Neutrophil (primary cell): ENCODE data around the gene NUP58.

Experiments used
- H3K27ac ChIP-seq: fragments of 200-600 bp; sonication (generic); 2 replicates; pipeline ENCODE4 v1.5.1; 2016; ENCODE audit warnings: mild to moderate bottlenecking, moderate library complexity
- H3K27me3 ChIP-seq: fragments of 200-600 bp; sonication (generic); 2 replicates; pipeline ENCODE4 v1.6.0; 2016; ENCODE audit warnings: mild to moderate bottlenecking
- H3K36me3 ChIP-seq: fragments of 200-600 bp; sonication (generic); 2 replicates; pipeline ENCODE4 v1.5.1; 2017
- H3K4me1 ChIP-seq, 2 experiments: fragments of 200-600 bp in 1 of 2; sonication (generic) in 1 of 2; 1 replicate in 1 of 2; 2 replicates in 1 of 2; pipeline versions ENCODE4 v1.5.1 to v1.6.1; 2013 to 2016; ENCODE audit warnings: low read depth in 1 of 2, low read length in 1 of 2, mild to moderate bottlenecking in 1 of 2, moderate library complexity in 1 of 2; ENCODE audit not compliant: control insufficient read depth in 1 of 2, insufficient read depth in 1 of 2
- H3K4me3 ChIP-seq, 2 experiments: fragments of 200-600 bp in 1 of 2; sonication (generic) in 1 of 2; 1 replicate in 1 of 2; 2 replicates in 1 of 2; pipeline ENCODE4 v1.5.1; 2013 to 2016; ENCODE audit warnings: low read depth in 1 of 2, low read length in 1 of 2, mild to moderate bottlenecking in 1 of 2, moderate library complexity in 1 of 2
- H3K9me3 ChIP-seq: fragments of 200-600 bp; sonication (generic); 2 replicates; pipeline ENCODE4 v1.5.1; 2016
- CTCF ChIP-seq: fragments of 200-600 bp; sonication (generic); IDR thresholded peaks from 2 replicates; pipeline ENCODE4 v1.5.1; 2016; ENCODE audit warnings: antibody characterized with exemption

NUP58 gene

DNA sequence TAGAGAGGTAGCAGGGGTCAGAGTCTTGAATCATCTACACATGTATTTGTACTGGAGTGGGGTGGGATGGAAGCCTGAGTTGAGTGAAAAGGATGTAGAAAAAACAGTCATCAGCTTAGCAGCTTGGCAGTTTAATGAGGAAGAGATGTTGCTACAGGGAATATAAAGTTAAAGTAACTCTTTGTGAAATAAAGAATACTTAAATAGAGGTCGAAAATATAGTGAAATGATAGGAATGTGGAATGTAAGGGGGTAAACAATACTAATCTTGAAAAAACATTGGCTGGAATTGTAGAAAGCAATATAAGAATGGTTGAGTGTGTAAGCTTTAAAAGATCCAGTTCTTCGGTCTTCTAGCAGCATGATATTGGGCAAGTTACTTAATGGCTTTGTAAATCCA lies 22.7 kb downstream of the NUP58 start:
- no peaks in the 10 kb centered on the region for H3K9me3 ChIP-seq
- TF ChIP-seq CTCF, result no peak
- no peaks in the 10 kb centered on the region for H3K4me1 ChIP-seq
- no peak overlapping the region for H3K4me3 ChIP-seq
- H3K27ac ChIP-seq, result peak overlapping the region; percentile 10
- peaks cover 97% of the 10 kb centered on the region for H3K36me3 ChIP-seq
- H3K27me3 ChIP-seq, result no peaks in the 10 kb centered on the region

- H3K4me3 ChIP-seq, result no peak overlapping the region
- peaks cover 100% of the 10 kb centered on the region for H3K36me3 ChIP-seq
- H3K4me1 ChIP-seq, result no peaks in the 10 kb centered on the region
- H3K27ac ChIP-seq, result no peak overlapping the region
- TF ChIP-seq CTCF, result no peak
- H3K9me3 ChIP-seq, result no peaks in the 10 kb centered on the region
- no peaks in the 10 kb centered on the region for H3K27me3 ChIP-seq
Measured at GRCh38 chr13:25329706-25330105, 28.3 kb downstream of the NUP58 start.

- Histone ChIP-seq H3K4me1 (no peaks in the 10 kb centered on the region), H3K36me3 (peaks cover 98% of the 10 kb centered on the region), H3K27ac (no peak overlapping the region), H3K9me3 (no peaks in the 10 kb centered on the region), H3K4me3 (no peak overlapping the region), H3K27me3 (no peaks in the 10 kb centered on the region)
- no peak for TF ChIP-seq CTCF
Measured at GRCh38 chr13:25330541-25330940, 29.1 kb downstream of the NUP58 start.

DNA sequence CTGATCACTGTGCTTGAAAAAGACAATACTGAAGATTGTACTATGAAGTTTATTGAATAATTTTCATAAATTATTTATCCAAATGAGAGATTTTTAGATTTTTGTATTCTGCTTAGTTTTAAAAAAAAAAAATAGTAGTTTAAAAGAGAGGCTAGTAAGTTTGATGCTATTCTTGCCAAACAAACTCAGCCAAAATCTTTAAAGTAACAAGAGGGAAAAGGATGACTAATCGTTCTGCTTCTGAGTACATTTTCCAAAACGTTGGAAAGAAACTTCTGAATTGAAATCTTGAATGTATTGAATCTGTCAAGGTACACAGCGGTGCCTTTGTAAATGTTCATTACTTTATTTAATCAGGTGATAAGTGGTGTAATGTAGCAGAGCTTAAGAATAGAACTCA lies 34.4 kb downstream of the NUP58 start:
- Histone ChIP-seq H3K27ac (no peak overlapping the region), H3K27me3 (no peaks in the 10 kb centered on the region), H3K4me3 (no peak overlapping the region), H3K4me1 (no peaks in the 10 kb centered on the region), H3K9me3 (no peaks in the 10 kb centered on the region), H3K36me3 (peaks cover 86% of the 10 kb centered on the region)
- TF ChIP-seq CTCF, result no peak

- H3K27me3 ChIP-seq, result peaks cover 3% of the 10 kb centered on the region
- no peak for TF ChIP-seq CTCF
- no peaks in the 10 kb centered on the region for H3K9me3 ChIP-seq
- H3K36me3 ChIP-seq, result peaks cover 12% of the 10 kb centered on the region
- H3K4me3 ChIP-seq, result no peak overlapping the region
- no peaks in the 10 kb centered on the region for H3K4me1 ChIP-seq
- no peak overlapping the region for H3K27ac ChIP-seq
Measured at GRCh38 chr13:25345576-25345975, 44.2 kb downstream of the NUP58 start.

GRCh38 chr13:25347151-25347550 lies 45.7 kb downstream of the NUP58 start:
- Histone ChIP-seq H3K27me3 (peaks cover 12% of the 10 kb centered on the region), H3K36me3 (no peaks in the 10 kb centered on the region), H3K27ac (no peak overlapping the region), H3K9me3 (no peaks in the 10 kb centered on the region), H3K4me1 (no peaks in the 10 kb centered on the region), H3K4me3 (no peak overlapping the region)
- no peak for TF ChIP-seq CTCF
